ENCODE data around the gene MLIP. TPM values are rescaled to one million over a fixed set of nuclear protein-coding genes. Genes with fewer than 3 reads are reported as not detected.

MLIP gene
- total RNA-seq, 6 experiments from 2014 or later = not detected

- Mint-ChIP-seq H3K27me3 (ENCODE audit: insufficient read depth) (peaks cover 7% of the 10 kb centered on the region), H3K4me1 (ENCODE audit: low read depth) (no peaks in the 10 kb centered on the region), H3K9me3 (no peaks in the 10 kb centered on the region), H3K36me3 (ENCODE audit: low read depth) (no peaks in the 10 kb centered on the region), H3K4me3 (no peak overlapping the region), H3K27ac (no peak overlapping the region)
- TF ChIP-seq CTCF (IDR thresholded peaks at IDR 0.05) = no peak
- DNase-seq = no peak
Measured at GRCh38 chr6:54132587-54132986, 21.3 kb downstream of the MLIP start.

- H3K9me3 Mint-ChIP-seq = no peaks in the 10 kb centered on the region
- peaks cover 7% of the 10 kb centered on the region for H3K27me3 Mint-ChIP-seq (ENCODE audit: insufficient read depth)
- DNase-seq = no peak
- H3K27ac Mint-ChIP-seq = no peak overlapping the region
- TF ChIP-seq CTCF (IDR thresholded peaks at IDR 0.05) = no peak
- H3K4me1 Mint-ChIP-seq (ENCODE audit: low read depth) = no peaks in the 10 kb centered on the region
- no peak overlapping the region for H3K4me3 Mint-ChIP-seq
- no peaks in the 10 kb centered on the region for H3K36me3 Mint-ChIP-seq (ENCODE audit: low read depth)
Measured at GRCh38 chr6:54133186-54133585, 21.9 kb downstream of the MLIP start.

- Mint-ChIP-seq H3K4me3 (no peak overlapping the region), H3K36me3 (ENCODE audit: low read depth) (no peaks in the 10 kb centered on the region), H3K9me3 (no peaks in the 10 kb centered on the region), H3K4me1 (ENCODE audit: low read depth) (no peaks in the 10 kb centered on the region), H3K27ac (no peak overlapping the region), H3K27me3 (ENCODE audit: insufficient read depth) (peaks cover 7% of the 10 kb centered on the region)
- TF ChIP-seq CTCF (IDR thresholded peaks at IDR 0.05) = no peak
- no peak for DNase-seq
Measured at GRCh38 chr6:54134935-54135334, 23.7 kb downstream of the MLIP start.

- H3K27me3 Mint-ChIP-seq (ENCODE audit: insufficient read depth) = peaks cover 7% of the 10 kb centered on the region
- no peaks in the 10 kb centered on the region for H3K9me3 Mint-ChIP-seq
- H3K4me1 Mint-ChIP-seq (ENCODE audit: low read depth) = no peaks in the 10 kb centered on the region
- H3K27ac Mint-ChIP-seq = no peak overlapping the region
- no peaks in the 10 kb centered on the region for H3K36me3 Mint-ChIP-seq (ENCODE audit: low read depth)
- H3K4me3 Mint-ChIP-seq = no peak overlapping the region
- no peak for TF ChIP-seq CTCF (IDR thresholded peaks at IDR 0.05)
- no peak for DNase-seq
Measured at GRCh38 chr6:54135665-54136369, 24.6 kb downstream of the MLIP start.

- Mint-ChIP-seq H3K27me3 (ENCODE audit: insufficient read depth) (peaks cover 7% of the 10 kb centered on the region), H3K4me3 (no peak overlapping the region), H3K4me1 (ENCODE audit: low read depth) (no peaks in the 10 kb centered on the region), H3K36me3 (ENCODE audit: low read depth) (no peaks in the 10 kb centered on the region), H3K9me3 (no peaks in the 10 kb centered on the region), H3K27ac (no peak overlapping the region)
- DNase-seq = no peak
- no peak for TF ChIP-seq CTCF (IDR thresholded peaks at IDR 0.05)
Measured at GRCh38 chr6:54138795-54139194, 27.6 kb downstream of the MLIP start.
